Stimulated activated CD4-positive, alpha-beta T cell treated with anti-CD3 and anti-CD28 coated beads, TNF-alpha, amount 100 ng/mL, for 24 hours (primary cell): ENCODE data around the gene PXMP2.

Experiments used
- DNase-seq, 3 experiments: peaks; one replicate each; pipeline ENCODE4 v3.0.0-alpha.2; 2020; ENCODE audit warnings: low read depth in 3 of 3

Gene PXMP2

DNA sequence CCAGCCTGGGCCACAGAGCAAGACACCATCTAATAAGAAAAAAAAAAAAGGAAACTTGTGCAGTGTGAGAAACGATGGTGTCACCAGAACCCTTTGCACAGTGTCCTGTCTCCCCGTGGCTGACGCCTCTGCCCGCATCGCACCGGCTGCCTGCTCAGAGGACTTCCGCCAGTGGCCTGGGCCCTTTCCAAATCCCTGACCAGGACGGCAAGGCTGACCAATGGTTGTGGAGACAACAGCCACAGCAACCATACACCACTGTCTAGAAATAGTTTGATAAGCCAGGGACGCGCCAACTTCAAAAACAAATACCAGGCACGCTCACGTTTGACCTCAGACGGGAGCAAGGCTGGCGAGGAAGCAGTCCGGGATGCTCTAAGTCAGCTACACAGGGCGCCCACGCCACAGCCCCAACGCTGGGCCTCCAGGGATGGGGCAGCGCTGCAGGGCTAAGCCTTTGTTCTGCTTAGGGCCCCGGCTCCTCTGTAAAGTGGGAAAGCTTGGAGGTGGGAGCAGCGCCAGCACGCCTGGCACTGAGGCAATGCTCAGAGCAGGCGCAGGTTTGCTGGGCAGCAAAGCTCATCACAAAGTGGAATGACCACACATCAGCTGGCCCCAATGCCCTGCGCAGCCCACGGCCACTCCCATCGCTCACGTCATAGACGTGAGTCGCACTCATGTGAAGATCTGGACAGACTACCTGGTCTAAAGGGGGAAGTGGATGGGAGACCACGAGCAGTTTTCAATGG is 35.8 kb downstream of the PXMP2 start:
- no peak for DNase-seq

DNA sequence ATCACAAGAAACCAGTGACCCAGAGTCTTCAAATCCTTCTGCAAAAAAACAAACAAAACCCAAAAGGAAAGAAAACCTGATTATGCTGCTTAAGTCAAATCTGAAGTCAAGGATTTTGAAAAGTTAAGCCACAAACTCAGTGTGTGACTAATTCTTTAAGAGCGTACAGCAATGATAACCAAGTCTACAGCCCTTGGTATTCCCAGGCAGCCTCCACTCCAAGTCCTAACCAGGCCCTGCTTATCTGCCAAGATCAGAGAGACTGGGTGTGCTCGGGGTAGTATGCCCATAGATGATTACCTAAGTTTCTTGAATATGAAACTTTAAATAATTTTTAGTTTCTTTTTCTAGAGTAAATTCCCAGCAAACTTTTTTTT is 36.4 kb downstream of the PXMP2 start:
- no peak for DNase-seq

DNA sequence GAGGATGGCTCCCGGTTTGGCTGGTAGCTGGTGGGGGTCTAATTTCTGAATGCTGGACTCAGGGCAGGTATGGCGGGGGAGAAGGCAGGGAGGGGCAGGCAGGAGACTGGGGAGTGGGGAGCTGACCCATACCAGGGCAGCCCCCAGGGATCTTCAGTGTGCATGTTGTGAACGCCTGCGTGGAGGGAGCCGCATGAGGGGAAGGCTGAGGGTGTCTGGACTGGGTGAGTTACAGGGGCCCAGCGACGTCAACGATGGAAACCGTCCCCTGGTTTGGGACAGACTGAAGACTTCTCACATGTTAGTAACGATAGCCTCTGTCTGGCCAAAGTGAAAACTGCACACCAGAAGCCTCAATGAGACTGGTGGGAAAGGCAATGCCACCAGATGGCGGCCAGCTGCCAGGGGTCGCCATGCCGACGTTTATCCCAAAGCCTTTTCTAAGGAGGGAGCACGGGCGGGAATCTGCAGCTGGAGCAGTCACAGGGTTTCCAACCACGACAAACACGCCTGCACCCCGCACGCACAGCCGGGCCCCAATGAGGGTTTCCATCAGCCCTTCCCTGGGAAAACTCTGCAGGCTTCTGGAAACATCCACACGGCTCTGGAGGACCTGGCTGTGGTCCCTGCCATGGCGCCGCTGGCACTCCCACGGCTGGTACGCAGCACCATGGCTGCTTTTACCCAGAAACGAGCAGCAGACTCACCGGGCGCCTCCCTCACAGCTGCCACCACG is 37.3 kb downstream of the PXMP2 start:
- no peak for DNase-seq

DNA sequence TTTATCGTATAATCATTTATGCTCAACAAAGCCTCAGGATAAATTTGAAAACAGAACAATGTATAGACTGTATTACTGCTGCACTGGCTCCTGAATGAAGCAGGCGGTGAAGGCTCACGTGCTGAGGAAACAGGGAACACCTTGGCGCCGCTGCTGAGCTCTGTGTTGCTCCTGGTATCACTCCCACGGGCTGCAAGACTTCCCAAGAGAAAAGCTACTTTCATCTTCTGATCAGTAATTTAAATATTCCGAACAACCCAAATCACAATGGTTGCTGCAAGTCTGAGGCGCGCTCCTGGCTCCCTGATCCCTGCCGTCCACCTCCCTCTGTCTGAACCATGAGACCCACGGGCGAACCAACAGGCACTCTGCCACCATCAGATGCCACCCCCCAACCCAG is 39.0 kb downstream of the PXMP2 start:
- no peak for DNase-seq

DNA sequence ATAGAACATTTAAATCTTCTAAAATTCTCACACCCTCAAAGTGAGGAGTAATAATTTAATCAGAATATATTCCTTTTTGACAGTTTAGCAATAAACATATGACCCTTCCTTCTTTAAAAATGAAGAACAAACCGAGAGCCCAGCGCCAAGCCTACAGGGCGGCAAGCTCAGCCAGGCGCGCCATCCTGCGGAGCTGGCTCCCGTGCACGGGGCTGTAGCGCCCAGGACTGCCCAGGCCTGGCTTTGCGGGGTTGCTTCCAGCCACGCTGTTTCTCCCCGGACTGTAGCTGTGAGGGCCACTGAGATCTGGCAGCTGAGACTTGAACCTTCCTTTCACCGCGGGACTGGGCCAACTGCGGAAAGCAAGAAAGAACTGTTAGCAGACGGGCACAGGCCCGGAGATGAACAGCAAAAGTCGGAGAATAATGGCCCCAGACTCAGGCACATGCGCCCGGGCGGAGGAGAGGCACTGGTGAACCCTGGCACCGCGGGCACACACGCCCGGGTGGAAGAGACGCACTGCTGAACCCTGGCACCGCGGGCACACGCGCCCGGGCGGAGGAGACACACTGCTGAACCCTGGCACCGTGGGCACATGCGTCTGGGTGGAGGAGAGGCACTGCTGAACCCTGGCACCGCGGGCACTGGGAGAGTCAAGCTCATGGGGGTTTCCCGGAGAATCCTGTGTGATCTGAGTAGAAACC is 39.9 kb downstream of the PXMP2 start:
- no peak for DNase-seq

DNA sequence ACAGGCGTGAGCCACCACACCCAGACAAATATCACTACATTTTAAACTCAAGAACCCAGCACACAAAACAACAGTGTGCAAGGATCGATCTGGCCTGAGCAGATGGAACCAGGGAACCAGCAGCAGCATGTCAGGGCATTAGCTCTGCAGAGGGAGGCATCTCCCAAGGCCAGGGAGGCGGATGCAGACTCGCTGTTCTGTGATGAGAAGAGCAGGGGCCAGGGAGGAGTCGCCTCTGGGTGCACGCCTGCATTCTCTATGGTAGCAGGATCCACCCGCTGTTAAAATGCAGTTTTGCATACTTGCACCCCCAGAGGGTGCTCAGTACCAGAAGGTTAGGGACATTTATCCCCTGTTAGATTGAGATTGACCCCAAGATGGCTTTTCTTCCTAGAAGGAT is 41.1 kb downstream of the PXMP2 start:
- DNase-seq, result no peak

DNA sequence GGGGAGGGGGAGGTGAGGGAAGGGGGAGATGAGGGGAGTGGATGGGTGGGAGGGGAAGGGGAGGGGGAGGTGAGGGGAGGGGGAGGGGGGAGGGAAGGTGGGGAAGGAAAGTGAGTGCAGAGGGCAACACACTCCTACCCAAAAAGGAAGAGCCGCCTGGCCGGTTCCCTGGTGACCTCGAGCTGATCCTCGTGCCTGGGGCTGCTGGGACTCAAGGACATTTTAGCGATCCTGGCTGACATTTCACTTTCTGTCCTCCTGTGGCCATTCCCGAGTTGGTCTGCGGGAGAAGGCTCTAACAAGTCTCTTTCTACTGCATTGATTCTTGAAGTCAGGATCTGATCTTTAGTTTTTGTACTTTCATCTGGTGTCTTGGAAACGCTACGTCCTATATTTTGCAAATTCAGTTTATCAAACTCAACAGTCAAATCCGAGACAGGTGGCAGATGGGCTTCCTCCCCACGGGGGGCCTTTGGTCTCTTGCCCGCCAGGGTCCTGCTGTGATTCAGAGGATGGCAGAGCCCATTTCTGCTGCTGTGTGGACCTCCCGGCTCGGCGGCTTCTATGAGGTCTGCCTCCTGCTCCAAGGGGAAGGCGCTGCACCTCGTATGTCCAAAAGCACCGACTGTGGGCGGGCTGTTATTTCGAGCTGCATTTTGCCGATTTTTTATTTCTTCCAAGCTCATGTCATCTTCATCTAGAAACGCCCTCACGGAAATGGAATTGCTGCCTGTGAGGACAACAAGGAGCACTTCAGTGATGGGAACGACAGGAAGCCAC is 42.3 kb downstream of the PXMP2 start:
- no peak for DNase-seq

DNA sequence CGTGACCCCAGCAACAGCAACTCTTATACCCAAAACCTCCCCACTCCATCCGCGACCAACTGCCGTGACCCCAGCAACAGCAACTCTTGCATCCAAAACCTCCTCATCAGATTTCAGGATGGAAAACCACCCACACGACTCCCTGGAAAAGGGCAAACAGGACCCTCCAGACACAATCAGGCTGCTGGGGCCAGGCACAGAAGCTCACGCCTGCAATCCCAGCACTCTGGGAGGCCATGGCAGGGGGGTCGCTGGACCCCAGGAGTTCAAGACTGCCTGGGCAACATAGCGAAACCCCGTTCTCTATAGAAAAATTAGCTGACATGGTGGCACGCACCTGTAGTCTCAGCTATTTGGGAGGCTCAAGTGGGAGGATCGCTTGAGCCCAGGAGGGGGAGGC is 43.0 kb downstream of the PXMP2 start:
- DNase-seq, result no peak

DNA sequence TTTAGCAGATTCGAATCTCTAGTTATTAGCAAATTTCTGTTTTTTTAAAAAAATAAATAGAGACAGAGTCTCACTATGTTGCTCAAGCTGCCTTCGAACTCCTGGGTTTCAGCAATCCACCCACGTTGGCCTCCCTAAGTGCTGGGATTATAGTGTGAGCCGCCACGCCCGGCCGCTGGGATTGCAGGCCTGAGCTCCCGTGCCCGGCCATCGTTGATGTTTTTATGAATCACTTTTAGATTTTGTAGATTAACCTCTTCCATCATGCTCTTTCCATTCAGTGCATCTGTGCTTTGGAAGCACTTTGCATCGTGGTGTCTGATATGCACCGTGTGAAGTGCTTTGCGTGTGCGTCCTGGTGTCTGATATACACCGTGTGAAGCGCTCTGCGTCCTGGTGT is 44.2 kb downstream of the PXMP2 start:
- no peak for DNase-seq

DNA sequence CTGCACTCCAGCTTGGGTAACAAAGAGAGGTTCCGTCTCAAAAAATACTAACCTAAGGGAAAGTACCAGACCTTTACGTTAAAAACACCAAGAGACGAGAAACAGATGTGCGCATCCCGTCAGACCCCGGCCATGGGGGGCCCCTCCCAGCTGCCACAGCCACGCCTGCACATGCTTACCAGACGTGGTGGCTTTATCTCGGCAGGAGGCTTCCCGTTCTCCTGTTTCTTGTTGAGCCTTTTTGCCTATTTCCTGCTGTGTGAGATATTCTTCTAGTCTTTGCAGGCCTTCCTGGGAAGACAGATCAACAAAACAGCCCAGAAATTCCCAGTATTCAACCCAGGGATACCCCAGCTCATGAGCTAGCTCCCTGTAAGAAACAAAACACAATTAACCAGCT is 46.8 kb downstream of the PXMP2 start:
- DNase-seq, result no peak

DNA sequence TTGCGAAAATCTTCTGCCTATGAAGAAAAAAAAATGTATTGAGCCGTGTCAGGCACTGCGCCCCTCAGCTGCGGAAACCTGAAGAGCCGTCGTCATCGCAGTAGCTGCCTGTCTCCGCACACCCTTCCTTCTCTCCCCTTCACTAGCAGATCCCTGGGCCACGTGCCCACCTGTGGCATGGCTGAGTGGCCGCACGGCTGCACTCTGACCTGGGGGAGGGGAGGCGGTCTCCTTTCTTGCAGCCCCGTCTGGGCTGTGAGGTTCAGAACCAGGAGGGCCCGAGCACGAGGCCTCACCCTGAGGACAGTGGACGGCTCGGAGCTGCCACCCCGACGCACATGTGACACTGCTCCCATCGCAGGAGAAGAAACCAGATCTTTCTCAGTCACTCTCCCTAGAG is 48.1 kb downstream of the PXMP2 start:
- no peak for DNase-seq

DNA sequence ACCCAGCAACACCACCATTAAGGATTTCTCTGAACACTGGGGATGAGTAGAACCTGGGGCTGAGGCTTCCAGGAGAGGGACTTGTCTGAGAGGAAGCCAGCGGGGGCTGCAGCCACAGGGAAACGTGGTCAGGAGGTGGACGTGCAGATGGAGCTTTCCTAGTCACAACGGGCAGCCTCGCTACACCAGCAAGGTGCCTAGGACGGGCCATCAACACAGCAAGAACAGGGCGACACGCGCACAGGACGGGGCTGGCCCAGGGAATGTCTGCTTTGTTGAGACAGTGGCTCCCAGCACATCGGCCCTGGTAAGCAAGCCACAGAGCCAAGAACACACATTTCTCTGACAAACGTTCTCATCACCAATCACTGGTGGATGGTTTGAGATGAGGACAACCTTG is 49.0 kb downstream of the PXMP2 start:
- no peak for DNase-seq

DNA sequence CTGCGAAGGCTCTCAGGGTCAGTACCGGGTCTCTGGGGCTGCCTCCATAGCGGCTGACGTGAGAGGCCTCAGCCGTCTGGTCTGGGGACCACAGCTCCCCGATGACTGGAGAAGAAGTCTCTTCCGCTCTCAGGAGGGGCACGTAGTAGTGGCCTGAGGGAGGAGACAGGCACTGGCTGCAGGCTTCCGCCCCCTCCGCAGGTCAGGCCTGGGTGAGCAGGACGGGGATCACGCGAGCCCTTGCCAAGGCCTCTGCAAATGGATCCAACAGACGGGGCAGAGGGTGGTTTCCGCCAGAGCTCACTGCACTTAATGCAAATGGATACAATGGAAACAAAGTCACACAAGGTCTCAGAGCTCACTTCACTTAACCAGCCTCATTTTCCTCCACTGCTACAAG is 49.5 kb downstream of the PXMP2 start:
- no peak for DNase-seq

DNA sequence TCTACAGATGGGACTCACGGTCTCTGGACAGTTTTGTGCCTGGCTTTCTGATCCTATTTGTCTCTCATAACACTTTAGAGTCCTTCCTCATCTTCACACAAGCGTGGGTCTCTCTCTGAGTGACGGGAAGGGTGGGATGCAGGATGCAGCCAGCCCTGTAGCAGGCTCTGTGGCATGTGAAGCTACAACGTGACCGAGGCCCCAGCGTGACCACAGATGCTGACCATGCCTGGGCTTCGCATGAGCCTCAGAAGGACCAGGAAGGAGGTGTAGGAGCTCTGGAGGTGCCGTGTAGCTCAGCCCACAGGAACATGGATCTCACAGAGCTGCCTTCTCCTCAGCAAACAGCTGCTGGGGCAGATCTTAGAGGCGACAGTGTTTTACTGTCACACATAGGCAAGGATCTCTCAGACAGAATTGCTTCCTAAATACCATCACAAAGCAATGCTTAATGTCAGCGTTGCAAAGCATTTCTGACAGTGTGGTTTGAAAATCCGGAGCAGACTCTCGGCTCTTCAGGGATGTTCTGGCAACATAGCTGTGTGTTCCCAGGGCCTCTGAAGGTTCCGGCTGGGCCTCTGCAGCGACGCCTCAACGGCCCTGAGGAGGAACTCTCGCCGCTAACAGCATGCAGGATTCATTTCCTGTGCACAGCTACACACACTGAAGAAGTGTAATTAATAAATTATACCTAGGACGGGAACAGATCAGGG is 52.4 kb downstream of the PXMP2 start:
- DNase-seq, result no peak

DNA sequence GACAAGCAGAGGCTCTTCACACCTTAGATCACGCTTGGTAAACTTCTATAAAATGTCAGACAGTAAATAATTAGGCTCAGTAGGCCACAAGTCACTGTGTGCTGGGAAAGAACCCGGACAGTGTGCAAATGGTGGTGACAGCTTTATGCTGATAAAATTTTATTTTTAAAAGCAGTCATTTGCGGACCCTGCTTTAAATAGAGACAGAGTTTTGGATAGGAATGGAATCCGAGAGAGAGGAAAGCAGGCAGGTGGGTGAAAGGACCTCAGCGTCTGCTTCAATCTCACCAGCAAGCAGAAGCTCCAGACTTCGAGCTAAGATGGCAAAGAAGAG is 52.9 kb downstream of the PXMP2 start:
- DNase-seq, result no peak

DNA sequence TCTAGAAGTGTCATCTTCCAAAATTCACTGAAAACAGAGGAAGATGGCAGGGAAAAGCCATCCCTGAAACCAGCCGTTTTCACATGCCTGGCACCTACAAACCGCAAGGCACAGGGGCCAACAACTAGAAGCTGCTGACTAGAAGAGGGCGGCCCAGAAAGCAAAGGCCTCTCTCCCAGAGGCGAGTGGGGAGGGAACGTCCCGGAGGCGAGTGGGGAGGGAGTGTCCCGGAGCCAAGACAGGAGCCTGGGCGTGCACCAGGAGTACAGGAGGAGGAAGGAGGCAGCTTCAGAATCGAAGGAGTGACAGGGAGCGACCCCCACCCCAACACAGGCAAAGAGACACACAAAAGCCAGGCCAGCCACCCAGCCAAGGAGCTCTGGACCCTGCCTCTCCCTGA is 53.3 kb downstream of the PXMP2 start:
- no peak for DNase-seq

DNA sequence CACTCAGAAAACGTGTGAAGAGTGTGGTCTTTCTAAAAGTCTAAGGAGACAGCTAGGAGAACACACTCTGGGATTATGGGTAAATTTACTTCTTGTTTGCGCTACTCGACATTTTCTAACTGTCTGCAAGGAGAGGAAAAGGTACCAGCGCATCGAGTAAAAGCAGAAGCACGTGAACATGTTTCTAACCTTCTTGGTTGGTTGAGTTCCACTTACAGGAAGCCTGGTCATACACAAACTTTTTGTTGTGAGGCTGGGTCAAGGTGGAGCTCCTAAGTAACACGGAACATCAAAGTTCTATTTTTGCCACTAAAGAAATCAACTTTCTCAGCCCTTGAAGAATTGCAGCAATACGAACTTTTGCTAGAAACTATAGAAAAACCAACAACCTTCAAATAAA is 54.2 kb downstream of the PXMP2 start:
- DNase-seq, result no peak

DNA sequence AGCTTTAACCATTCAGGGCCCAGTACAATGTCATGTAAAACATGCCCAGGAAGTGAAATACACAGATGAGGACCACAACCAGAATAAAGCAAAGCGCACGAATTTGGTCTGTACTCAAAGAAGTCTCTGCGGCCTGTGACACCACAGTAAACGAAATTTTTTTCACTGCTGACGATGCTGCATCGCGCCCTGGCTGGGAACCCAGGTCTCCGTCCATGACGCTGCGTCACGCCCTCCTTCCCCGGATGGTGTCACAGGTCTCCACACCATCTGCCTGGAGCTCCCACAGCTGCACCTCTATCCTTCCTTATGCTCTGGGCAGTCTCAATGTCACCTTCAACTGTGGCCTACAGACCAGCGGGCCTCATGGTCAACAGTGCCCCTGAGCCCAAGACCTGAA is 56.4 kb downstream of the PXMP2 start:
- no peak for DNase-seq

DNA sequence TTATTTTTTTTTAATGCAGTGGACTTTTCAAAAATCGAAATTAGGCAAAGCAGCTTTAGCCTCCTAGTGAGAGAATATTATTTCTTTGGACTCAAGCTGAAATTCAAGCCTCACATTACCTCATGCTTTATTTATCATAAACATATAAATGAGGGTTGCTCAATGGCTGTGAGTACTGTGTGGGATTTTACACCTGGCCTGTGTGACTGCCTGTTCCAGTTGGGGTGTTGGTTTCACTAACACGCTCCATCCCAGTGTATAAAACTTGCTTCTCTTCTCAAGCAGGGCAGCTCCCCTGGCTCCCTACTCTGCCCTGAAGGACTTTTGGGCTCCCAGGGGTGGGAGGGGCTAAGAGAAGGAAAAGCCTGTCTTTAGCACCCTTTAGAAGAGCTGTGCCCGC is 59.2 kb downstream of the PXMP2 start:
- DNase-seq, result no peak

DNA sequence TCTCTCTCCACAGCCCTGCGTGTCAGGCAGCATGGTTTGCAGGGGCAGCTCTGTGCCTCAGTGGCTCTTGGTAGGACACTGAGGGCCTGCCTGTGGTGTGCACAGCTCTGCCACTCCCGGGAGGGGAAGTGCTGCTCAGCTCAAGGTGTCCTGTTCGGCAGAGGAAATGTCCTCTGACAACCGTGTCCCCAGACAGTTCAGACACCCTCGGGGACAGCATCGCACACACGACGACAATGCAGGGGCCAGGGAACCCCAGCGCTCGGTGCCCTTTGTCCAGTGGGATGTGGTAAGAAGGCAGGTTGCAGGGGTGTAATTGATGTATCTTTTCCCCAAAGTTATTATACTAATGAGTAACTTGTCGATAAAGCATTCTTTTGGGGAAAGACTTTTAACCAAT is 60.0 kb downstream of the PXMP2 start:
- no peak for DNase-seq

DNA sequence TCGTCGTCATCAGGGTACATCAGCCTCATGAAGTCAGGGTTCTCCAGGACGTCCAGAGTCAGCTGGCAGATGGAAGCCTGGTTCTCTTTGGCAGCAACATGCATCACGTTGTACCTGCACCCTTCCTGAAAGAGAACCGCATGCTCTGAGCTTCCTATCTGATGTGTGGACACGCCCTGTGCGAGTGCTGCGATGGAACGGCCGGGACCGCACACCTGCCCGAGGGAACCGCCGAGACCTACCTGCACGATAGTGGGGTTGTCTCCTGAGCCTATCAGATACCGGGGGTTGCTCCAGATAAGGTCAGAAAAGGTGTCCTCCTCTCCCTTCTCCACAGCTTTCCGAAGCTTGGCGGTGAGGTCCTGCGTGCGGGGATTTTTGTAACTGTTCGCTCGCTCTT is 60.5 kb downstream of the PXMP2 start:
- no peak for DNase-seq

DNA sequence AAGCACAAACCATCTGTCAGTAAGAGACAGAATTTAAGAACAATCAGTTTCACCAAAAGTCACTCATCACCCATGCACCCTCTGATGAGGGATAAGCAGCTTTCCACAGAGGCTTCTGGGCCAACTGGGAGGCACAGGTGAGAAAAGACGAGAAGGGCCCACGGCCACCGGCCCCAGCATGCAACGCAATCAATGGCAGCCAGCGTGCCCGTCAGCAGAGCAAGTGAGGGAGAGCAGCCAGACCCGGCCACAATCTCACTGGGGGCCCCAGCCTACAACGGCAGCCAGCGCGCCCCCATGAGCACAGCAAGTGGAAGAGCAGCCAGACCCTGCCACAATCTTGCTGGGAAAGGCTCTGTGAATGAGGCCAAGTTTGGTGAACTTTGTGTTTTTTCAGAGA is 60.9 kb downstream of the PXMP2 start:
- DNase-seq, result no peak
